NCI-H2171 treated with DMSO at 0.1 percent for 48 hours (cell line): ENCODE results near the gene PODXL.

Experiments
- DNase-seq: peaks from one replicate; lab custom pipeline; 2025; lab: John Stamatoyannopoulos, UW

Gene PODXL

DNA sequence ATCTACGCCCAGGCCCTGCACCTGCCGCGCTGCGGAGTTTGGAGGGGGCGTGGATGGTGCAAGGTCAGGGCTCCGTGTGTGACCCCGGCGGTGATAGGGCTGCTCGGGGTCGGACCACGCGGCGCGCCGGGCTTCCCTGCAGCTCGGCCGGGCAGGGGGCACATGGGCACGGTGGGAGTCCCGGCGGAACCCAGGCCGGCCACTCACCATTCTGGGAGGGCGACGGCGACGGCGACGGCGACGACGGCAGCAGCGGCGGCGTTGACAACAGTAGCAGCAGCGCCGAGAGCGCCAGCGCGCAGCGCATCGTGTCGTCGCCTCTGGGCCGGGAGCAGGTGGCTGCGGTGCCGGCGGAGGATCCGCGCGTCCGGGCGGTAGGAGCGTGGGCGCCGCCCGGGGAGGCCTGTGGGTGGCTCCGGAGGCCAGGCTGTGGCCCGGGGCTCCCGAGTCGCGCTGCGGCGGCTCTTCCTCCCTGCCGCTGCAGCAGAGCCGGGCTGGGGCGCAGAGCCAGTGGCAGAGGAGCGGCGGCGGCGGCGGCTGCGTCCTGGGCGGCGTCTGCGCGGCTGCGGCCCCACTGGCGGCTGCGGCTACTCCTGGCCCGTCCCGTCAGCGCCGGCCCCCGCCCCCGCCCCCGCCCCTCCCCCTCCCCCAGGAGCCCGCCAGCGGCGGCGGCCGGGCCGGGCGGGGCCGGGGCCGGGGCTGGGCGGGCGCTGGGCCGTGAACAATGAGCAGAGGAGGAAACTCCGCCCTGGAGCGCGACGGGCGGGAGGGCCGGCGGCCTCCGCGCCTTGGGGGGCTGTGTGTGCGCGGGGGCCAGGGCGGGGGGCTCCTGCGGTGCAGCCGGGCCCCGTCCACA lies at the start of gene PODXL:
Gene PODXL, minus strand, starts transcription at position 576 of the 856 bp plus-strand sequence. Its CDS starts 269 bp downstream, at position 307.
- DNase-seq = peak; percentile 79

DNA sequence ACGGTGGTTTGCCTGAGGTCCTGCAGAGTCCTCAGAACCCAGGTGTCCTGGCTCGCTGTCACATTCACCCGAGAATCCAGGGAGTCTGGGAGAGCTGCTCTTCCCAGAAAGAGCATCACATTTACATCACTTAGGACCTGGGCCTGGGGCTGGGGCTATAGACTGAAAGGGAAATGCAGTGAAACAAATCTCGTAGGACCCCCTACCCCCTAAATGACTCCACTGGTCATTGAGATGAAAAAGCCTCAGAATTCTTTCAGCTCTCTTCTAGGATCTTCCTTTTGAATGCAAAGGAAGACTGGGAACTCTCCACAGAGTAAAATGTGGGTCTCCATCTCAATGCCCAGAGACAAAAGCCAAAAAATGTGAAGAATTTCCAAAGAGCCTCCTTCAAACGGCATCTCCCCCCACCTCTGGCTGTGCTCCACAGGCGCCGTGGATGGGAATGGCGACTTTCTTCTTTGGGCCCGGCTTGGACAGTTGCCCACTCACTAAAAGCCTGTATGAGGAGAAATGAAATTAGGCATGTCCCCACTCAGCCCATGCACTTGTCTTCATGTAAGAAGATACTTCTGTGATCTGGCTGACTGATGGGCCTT lies 49.0 kb upstream of the PODXL start:
- DNase-seq = peak; percentile 8

DNA sequence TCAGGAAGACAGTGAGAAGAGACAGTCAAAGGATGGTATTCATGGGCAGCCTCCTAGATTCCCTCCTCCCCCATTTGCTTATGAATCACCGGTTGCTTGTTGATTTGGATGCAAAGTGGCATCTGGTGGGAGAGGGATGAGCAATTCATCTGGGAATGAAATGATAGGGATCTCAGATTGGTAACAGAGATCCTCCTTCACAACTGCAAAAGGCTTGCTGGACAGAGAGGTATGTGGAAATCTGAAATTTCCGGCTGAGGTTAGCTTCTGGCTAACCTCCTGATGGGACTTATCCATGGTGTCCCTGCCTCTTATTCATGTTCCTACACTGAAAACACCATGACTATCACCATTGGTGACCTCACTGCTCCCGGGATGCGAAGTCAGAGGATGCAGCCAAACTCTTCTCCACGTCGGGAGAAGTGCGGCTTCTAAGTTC lies 48.4 kb upstream of the PODXL start:
- DNase-seq = peak; percentile 14

DNA sequence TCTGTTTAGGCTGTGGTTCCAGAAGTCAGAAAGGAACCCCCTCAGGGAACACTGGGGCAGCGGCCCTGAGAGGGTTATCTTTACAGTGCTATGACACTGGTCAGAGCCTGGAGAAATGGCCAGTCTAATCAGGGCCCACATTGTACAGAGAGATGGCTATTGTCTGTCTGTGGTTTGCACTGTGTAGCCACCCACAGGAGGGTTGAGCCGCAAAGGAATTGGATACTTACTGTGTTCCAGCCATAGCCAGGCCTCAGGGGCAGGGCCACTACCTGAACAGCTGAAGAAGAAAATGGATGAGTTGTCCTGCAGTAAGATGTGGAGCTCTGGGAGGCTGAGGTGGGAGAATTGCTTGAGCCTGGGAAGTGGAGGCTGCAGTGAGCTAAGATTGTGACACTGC lies 47.5 kb upstream of the PODXL start:
- no peak for DNase-seq

DNA sequence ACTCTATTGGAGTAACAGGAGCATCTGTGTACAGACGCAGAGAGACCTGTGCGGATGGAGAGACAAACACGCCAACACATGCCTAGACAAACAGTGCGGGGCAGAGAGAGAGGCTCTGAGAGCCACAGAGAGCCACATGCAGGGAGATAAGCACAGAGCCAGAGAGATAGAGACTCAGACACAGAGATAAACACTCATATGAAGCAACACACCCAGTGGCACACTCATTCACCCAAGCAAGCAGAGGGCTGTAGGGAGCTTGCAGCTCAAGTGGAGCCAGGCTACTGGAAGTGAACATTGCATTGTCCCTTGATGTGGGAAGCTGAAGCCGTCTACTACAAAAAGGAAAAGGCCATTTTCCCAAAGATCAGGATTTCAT lies 46.6 kb upstream of the PODXL start:
- peak; percentile 87 for DNase-seq

DNA sequence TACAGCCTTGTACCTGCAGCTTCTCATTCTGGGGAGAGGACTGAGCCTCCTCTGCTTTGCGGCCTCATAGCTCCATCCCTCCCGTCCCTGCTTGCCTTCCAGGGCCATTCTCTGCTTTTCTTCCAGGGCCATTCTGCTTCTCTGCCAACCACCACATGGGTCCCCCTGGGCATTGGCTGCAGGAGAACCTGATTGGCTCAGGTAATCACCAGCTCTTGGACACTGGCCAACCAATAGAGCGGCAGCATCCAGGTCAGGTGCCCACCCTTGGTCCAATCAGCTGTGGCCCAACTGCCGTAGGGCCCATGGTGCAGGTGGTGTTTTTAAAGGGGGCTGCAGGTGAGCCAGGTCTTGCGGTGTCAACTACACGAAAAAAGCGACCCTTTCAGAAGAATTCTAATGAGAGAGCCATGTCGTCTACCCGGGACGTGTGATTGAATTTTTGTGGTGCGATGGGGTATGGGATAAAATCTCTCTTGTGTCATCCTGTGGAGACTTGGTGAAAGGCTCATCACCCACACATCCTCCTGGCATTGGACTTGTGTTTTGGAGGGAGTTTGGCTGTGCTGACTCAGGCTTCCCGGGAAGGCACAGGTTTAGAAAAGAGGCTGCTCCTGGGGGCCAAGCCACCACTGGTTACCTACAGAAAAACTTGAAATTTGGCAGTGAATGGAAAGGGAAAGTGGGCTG lies 46.0 kb upstream of the PODXL start:
- peak; percentile 97 for DNase-seq

DNA sequence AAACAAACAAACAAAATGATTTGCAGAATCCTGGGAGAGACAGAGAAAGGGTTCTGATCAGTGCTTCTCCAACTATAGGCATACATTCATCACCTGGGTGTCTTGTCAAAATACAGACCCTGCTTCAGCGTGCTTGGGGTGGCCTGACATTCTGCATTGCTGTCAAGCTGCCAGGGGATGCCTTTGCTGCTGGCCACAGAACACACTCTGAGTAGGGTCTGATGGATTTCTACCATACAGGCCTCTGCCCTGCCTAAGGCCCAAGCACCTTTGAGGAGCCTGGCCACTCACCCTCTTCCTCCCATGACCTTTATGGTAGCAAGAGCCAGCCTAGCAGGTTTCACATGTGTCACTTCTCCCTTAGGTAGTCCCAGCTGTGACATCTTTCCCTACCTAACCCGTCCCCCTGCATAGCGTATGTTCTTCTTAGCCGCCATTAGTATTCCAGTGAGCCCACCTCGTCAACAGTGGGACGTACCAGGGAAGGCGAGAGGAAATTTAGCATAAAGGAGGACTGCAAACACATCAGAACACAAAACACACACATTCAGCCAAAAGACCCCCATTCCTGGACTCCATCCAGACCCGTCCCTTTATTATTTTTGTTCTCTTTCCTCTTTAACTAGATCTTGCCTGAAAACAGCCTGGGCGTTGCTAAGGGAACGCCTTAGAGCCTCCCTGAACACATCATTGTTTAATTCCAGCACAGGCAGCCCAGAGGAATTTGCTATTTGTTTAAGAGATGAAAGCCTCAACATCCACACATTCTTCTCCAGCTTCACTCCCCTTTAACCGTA lies 43.9 kb upstream of the PODXL start:
- no peak for DNase-seq

DNA sequence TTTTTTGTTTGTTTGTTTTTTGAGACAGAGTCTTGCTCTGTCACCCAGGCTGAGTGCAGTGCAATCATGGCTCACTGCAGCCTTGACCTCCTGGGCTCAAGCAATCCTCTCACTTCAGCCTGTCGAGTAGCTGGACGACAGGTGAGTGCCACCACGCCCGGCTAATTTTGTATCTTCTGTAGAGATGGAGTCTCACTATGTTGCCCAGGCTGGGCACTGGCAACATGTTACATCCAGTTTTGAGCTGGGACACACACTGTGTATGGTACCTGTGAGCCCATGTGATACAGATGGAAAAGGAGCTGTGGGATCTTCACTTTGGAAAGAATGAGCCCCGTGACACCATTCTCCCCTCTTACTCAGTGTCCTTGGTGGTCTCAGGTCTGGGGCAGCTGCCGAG lies 40.4 kb upstream of the PODXL start:
- no peak for DNase-seq

DNA sequence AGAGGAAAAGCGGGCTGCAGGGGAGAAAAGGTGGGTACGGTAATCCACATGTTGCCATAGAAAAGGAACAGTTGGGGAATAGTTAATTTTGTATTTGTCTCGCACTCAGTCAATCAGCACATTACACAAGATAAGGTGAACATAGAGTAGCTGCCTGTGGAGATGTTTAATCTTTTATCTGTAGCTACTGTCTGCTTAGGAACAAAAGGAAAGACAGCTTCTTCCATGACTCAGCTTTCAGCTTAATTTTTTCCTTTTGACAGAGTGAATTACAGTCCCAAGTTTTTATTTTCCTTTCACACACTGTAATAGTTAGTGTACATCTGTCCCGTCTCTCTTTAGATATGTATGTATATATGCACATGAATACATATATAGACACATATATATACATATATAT lies 39.3 kb upstream of the PODXL start:
- no peak for DNase-seq

DNA sequence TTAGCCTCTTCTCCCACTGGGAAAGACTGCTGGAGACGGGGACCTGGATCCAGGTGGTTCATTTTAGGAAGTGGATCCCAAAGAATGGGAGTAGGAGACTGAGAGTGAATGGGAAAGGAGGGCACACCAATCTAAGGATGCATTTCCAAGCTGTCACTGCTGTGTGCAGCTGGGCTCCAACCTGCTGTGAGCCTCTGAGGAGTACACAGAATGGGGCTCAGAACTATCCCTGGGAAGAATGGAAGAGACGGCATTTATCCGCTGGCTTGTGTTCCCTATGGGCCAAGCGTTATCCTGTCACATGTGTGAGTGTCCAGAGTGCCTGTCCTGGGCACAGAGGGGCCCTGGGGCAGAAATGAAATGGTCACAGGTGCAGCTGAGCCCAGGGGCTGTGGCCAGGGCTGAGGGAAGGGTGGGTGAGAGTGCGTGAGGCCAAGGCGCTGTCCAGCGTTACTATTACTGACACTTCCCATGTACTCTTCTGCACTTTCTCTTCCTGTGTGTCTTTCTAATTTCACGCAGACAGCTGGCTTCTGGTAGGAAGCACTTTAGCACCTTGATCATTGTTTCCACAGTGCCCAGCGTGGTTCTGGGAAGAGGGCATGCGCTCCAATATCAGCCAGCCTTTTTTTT lies 35.4 kb upstream of the PODXL start:
- DNase-seq = no peak

DNA sequence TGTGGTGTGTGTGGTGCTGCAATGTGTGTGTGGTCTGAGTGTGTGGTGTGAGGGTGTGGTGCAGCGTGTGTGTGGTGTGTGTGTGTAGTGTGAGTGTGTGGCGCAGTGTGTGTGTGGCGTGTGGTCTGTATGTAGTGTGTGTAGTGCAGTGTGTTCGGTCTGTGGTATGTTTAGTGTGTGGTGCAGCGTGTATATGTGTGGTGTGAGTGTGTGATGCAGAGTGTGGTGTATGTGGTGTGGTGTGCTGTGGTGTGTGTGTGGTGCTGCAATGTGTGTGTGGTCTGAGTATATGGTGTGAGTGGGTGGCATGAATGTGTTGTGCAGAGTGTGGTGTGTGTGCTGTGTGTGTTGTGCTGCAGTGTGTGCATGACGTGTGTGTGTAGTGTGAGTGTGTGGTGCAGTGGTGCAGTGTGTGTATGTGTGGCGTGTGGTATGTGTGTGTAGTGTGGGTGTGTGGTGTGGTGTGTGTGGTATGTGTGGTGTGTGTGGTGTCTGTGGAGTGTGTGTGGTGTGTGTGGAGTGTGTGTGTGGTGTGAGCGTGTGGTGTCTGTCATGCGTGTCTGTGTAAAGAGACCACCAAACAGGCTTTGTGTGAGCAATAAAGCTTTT lies 31.0 kb upstream of the PODXL start:
- no peak for DNase-seq

DNA sequence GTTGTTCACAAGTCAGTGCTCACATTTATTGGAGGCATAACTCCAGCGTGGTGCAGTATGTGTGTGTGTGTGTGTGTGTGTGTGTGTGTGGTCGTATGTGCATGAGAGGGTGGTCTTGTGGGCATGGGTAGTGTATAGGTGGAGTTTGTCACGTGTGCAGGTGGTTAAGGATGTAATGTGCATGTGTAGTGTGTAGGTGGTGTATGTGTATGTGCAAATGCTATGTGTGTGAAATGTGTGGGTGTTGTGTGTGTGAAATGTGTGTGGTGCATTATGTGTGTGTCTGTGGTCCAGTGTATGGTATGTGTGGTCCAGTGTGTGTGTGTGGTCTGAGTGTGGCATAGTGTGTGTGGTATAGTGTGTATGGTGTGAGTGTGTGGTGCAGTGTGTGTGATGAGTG lies 30.3 kb upstream of the PODXL start:
- DNase-seq = no peak

DNA sequence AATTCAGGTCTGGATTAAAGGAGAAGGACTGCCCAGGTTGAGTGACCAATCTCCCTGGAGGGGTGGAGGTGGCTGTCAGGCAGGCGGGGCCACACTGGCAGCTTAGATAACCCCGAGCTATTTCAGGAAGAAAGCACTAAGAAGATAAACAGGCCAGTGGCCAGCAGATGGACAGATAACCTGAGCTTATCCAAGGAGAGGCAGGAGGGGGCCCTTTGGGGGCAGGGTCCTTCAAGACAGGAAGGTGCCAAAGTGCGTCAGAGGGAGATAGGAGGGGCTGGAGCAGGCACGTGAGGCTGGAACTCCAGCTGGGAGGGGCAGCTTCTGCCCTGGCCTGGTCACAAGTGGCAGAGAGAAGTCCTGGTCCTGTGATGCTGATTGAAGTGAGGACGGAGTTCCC lies 29.8 kb upstream of the PODXL start:
- DNase-seq = no peak

DNA sequence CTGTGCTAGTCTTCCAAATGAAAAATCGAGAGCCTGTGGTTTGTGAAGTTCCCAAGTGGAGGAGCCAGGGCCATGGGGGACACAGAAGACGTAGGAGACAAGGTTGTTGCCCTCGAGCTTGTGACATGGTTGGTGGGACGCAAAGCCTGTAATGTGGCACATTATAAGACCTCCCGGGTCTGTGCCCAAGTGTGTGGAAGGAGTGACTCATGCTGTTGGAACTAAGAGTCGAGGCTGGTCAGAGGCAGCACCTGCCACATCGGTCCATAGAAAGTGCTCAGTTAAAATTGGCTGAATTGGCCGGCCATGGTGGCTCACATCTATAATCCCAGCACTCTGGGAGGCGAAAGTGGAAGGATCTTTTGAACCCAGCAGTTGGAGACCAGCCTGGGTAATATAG lies 27.0 kb upstream of the PODXL start:
- DNase-seq = no peak

DNA sequence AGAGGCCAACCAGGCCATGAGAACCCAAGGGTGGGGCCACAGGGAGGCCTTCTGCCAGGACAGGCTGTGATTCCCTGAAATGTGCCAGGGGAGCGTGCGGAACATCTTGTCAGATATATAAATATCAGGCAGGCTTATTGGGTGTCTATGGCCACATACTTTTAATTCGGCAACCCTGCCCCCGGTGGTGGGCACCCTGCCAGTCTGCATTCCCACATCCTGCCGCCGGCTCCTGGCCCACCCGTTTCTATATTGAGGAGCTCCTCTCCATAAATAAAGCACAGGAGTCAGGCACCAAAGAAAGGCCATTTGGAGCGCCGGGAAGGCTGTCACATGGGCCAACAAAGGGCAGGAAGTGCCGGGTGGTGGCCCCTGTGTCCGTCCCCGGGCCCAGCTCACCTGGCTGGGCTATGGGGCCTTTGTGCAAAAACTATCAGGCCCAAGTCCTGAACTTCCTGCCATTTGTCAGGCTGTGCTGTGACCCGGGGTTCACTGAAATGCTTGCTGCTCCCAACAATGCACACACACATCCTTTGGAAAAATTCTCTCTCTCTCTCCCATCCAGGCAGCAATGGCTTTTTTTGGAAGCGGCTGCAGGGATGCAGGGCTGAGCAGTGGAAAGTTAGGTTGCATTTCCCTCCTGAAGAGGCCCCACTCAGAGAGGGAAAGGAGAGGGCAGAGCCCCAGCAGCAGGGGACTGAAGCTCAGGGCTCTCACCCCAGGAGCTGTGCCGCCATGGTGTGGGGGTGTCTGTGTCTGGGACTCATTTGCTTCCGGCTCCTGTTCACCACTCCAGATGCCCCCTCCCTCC lies 25.0 kb upstream of the PODXL start:
- DNase-seq = no peak

DNA sequence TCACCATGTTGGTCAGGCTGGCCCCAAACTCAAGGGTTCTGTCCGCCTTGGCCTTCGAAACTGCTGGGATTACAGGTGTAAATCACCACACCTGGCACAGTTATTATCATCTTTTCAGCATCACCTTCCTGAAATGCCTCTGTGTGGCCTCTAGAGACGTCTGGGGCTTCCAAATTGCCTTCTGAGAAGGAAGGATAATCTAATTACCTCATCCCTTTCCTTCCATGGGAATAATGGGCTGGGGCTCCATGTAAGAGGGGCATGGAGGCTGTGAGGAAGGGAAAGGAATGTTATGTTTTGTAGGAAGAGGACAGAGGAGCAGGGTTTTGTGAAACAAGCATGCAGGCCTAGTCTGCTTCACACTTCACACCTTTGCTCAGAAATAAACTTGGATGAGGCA lies 22.2 kb upstream of the PODXL start:
- no peak for DNase-seq

DNA sequence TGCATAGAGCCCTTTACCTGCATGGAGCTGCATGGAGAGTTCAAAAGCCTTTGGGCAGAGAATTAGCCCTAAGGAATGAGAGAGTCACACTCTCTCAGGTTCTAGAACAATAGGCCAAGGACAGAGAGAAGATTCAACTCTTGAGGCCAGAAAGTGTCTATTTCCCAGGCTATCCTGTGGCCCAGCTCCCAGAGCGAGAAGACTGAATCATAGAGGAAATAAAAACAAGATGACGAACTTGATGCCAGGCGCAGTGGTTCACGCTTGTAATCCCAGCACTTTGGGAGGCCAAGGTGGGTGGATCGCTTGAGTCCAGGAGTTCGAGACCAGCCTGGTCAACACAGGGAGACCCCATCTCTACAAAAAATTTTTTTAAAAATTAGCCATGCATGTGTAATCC lies 18.3 kb upstream of the PODXL start:
- DNase-seq = no peak

DNA sequence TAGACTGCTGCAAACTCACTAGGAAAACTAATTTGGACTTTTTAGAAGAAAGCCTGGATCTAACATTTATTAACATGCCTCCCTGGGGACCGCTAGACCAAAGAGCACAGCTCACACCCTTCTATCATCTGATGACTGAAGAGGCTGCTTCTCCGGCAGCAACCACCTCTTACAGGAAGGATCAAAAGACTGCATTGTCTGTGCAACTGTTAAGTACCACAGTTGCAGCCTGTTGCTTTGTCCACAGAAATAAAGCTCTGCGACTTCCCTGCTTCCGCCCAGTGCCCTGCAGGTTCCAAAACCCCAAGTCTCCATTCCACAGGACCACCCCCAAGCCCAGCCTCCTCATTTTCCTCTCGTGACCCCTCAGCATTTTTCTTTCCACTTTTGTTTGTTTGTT lies 14.0 kb upstream of the PODXL start:
- DNase-seq = no peak

DNA sequence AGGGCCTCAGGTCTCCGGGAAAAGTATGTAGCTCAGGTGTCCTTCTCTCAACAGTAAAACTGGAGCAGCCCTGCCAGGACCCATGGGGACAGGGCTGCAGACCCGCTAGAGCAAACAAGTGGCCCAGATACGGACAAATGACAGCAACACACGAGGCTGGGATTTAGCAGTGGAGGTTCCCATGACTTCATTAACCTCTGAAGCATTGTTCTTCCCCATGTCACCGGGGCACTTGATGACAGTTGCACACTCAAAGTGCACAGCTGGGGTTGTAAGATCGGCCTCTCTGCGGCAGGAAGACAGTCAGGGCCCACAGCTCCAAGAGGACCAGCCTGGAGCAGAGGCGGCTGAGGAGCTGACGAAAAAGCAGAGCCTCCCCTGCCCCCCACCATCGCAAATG lies 12.5 kb upstream of the PODXL start:
- no peak for DNase-seq

DNA sequence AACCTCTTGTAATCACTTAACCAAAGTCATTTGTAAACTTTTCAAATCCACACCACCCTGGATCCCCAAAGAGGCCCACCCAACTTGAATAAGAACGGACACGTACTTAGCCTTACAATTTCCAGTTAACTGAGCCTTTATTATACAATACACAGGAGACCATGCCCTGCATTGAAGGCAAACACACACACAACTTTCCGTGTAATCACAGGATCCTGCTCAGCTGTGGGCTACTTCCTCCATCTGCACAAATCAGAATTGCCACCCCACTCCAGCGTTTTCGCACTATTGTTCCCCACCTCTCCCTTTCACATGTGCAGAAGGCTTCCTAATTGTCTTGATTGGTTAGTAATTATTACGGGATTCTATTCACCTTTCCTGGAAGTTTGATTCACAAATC lies 12.1 kb upstream of the PODXL start:
- DNase-seq = no peak

DNA sequence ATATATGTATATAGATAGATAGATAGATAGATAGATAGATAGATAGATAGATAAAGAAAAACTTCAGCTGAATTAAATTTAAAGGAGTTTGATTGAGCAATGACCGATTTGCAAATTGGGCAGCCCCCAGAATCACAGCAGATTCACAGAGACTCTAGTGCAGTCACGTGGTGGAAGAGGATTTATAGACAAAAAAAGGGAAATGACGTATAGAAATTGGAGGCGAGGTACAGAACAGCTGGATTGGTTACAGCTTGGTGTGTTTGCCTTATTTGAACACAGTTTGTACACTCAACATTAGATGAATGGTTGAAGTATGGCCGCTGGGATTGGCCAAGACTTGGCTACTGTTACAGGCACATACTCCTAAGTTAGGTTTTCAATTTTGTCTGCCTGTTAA lies 8.2 kb upstream of the PODXL start:
- no peak for DNase-seq
